GM18858 (cell line): ENCODE data around the gene HMCES.

Experiments
- ATAC-seq: cut with Tn5 transposase; IDR thresholded peaks from one replicate; pipeline ENCODE4 v1.9.1; 2021; ENCODE audit not compliant: unreplicated experiment

Gene HMCES

DNA sequence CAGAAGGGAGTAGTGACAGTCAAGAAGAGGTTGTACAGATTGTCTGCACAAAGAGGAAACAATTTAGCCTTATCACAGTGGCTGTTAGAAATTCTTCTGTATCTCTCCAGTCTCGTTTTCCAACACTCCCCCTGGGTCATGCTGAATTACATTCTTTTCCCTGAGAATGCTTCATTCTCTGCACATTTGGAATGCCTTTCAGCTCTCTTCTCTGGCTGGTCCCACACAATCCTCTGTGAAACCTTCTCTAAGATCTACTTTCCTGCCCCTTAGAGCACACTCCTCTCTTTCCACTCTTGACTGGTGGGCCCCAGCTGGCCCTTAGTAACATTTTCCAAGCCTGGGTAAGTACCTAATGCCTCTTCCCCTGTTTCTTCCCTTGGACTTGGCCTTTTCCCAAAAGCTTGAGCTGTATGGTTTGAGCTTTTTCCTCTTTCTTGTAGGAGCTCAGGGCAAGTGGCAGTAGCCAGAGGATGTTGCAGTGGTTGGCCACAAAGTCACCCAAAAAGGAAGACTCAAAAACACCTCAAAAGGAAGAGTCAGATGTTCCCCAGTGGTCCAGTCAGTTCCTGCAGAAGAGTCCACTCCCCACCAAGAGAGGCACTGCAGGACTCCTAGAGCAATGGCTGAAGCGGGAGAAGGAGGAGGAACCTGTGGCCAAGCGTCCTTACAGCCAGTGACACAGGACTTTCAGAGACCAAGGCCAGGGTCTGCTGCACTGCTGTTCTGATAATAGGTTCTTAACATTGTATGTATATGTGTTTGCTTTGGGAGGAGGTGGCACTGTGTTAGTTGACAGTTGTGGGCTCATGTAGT is 25.7 kb downstream of the HMCES start:
- ATAC-seq: no peak

- no peak for ATAC-seq
These were observed 26.2 kb downstream of the HMCES start for GRCh38 chr3:129304962-129305222.

DNA sequence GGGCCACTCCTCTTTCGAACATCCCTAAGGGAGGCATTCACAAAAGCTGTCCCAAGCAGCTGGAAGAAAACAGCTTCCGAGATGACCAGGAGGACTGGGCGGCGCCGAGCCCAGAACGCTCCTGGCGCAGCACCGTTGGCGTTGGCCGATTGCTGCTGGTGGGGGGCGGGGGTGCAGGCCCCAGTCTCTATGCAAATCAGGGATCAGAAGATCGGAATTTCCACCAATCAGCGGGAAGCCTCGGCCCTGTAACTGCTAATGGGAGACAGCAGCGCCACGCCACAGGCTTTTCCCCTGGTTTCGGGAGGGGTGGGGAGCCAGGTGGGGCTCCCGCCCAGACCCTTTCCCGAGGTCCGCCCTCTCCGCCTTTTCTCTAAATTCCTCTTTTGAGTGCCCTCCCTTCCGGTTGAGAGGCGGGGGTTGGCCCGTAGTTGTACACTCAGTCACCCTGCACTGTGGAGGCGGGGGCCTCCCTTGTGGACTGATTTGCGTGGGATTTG is 27.0 kb downstream of the HMCES start:
- no peak for ATAC-seq

DNA sequence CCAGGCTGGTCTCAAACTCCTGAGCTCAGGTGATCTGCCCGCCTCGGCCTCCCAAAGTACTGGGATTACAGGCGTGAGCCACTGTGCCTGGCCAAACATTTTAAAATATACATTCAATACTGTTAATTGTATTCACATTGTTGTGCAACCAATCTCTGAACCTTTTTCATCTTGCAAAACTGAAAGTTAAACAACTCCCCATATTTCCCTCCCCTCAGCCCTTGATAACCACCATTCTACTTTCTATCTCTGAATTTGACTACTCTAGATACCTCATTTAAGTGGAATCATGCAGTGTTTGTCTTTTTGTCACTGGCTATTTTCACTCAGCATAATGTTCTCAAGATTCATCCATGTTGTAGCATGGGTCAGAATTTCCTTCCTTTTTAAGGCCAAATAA is 30.0 kb downstream of the HMCES start:
- no peak for ATAC-seq

DNA sequence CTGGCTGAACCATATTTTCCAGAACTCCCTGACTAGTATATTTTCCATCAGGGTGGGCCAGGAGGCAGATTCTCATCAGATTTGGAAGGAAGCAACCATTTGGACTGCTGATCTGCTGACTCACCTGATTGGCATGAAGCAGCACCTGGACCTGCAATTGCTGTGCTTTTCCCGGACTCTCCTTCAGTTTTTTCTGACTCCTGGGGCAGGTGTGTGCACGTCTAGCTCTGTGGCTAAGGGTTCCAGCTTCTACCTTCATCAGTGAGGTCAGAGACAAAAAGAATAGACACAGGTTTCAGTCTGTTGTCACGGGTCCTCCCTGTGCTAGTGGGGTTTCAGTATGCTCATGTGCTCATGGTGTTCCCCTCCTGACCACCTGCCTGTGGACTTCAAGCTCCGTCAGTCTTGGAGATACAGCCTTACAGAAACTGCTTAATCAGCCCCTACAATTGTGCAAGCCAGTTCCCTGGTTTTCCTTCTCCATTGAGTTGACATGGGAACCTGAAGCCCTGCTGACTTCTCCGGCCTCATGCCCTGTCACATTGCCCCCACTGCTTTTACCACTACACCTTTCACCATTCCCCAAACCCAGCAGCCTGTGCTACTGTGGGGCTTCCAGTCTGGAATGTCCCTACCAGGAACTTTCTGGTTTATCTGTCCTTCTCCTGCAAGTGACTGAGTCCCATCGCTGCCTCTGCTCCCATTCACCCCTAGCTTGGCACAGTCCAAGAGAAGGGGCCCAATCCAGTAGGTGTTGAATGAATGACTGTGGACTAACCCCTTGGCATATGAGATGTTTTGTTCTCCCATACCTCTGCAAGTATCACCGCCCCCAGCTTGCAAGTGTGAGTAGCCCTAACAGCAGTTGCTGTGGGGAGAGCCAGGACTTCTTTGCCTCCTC is 31.7 kb downstream of the HMCES start:
- no peak for ATAC-seq

DNA sequence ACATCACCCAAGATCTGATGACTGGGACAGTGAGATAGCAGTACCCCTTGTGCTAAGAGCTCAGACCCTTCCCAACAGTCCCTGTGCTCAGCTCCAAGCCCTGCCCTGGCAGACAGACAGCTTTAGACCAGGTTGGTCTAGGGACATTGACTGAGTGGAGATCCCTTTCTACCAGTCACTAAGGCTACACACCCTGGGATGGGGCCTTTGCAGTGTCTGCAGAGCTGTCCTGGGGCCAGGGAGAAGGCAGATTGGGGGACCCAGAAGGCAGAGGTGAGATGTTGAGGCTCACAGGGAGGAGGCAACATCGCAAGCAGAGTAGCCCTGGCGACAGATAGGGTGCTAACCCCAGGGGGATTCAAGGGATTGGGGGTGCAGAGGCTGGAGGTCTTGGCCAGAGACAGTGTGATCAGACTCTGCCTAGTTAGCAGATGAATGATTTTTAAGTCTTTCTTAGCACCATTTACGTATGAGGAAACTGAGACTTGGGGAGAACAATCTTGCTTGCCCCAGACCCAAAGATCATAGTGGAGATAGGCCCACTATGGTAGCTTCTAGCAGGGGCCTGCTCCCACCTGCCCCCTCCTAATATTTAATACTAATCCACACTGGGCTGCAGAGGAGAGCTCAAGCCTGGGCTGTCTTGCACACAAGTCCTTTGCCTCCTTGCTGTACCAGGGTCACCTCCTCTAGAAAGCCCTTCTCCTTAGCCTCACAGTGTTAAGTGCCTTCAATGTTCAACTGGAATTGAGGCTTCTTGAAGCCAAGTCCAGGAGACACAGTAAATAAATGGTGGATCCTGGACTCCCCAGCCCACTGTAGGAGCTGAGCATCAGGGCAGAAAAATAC is 32.6 kb downstream of the HMCES start:
- no peak for ATAC-seq

GRCh38 chr3:129312021-129312639 is 33.5 kb downstream of the HMCES start:
- no peak for ATAC-seq

GRCh38 chr3:129312671-129313414 is 34.2 kb downstream of the HMCES start:
- no peak for ATAC-seq

DNA sequence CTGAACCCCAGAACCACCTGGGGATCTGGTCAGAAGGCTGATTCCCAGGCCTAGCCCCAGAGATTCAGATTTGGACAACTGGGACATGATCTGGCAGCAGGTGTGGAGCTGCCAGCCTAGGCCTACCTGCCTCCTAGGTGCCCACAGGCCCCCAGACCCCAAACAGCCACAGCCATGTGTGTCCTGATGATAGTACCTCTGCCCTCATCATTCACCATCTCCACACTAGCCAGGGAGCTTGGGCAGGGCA is 34.7 kb downstream of the HMCES start:
- no peak for ATAC-seq

DNA sequence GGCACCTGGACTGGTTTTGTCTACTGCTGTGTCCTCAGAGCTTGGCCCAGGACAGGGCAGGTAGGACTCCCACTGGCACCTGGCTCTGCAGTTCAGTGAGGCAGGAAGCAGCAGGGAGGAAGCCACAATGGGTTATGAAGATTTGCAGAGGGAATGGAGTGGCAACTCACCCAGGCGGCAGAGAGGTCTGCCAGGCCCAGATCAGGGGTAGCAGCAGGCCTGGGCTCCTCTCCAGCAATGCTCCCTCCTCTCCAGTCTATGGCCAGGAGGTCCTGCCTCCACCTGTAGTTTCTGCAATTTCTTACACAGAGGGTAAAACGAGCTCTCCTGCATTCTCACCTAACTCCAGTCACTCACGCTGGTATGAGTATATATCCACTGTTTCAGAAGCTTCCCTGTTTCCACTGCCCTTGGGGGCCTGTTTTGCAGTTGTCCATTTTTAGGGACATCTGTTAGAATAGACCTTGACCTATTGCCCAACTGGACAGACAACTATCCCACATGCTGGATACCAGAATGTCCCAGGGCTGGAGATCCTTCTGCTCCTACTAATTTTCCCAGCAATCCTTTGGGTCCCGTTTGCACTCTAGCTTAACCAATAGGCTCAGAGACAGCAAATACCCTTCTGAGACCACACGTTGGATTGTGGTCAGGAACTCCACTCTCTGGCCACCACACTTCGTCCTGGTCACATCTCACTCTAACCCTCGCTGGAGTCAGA is 35.2 kb downstream of the HMCES start:
- no peak for ATAC-seq

DNA sequence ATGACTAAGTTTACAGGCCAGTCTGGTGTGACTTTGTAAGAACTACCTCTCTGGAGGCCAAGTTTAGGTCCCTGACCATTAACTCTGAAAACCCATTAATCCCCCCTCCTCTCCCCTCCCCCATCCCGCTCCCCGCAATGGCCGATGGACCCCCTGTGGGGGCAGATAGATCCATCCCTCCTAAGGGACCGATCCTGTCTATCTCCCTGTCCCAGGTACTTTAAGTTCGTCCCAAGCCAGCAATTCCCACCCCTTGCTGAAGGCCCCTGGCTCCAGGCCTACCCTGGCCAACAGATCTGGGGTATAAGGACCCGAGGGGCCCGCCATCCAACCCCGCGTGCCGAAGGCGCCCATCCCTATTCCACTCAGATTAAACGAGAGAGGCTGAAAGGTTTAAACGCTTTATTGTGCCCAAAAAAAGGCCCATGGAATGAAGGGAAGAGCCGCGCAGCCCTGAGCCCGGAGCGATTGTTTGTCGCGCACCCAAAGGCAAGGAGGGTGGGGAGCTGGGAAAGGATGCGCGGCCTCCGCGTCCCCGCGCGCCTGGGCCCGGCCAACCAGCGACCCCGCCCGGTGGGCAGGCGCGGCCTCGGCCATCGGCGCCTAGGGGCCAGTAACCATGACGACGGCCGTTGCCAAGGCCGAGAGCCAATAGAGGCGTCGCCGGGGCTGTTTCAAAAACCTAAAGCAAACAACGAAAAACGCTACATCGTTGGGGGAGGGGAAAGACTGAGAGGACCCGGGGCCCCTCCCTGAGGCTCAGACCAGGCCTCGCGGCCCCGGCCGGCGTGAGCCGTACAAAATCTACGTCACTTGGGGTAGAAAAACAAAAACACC is 35.9 kb downstream of the HMCES start:
- no peak for ATAC-seq

DNA sequence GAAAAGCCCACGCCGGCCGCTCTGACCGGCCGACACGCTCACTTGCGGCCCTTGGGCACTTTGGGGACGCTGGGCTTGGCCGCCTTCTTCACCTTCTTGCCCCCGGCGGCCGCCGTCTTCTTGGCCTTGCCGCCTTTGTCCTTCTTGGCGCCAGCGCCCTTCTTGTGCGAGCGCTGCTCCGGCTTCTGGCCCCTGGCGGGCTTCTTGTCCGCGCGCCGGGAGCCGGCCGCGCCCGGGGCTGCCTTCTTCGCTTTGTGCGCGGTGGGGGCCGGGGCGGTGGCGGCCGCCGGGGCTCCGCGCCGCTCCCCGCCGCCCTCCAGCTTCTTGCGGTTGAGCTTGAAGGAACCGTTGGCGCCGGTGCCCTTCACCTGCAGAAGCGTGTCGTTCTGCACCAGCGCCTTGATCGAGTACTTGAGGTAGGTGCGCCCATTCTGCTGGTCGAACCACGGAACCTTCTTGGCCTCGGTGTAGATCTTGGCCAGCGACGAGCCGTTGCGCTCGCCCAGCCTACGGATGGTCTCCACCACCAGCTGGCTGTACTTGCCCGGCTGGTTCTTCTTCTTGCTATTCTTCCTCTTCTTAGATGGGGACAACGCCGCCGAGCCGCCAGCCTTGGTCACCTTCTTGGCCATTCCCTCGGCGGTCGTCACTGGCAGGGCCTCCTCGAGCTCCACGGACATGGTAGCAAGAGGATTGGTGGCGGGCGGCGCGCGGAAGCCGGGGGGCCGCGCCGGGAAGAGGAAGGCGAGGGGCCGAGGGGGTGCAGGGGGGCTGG is 36.7 kb downstream of the HMCES start:
- no peak for ATAC-seq

- no peak for ATAC-seq
These were observed 37.3 kb downstream of the HMCES start for GRCh38 chr3:129315998-129316247.

DNA sequence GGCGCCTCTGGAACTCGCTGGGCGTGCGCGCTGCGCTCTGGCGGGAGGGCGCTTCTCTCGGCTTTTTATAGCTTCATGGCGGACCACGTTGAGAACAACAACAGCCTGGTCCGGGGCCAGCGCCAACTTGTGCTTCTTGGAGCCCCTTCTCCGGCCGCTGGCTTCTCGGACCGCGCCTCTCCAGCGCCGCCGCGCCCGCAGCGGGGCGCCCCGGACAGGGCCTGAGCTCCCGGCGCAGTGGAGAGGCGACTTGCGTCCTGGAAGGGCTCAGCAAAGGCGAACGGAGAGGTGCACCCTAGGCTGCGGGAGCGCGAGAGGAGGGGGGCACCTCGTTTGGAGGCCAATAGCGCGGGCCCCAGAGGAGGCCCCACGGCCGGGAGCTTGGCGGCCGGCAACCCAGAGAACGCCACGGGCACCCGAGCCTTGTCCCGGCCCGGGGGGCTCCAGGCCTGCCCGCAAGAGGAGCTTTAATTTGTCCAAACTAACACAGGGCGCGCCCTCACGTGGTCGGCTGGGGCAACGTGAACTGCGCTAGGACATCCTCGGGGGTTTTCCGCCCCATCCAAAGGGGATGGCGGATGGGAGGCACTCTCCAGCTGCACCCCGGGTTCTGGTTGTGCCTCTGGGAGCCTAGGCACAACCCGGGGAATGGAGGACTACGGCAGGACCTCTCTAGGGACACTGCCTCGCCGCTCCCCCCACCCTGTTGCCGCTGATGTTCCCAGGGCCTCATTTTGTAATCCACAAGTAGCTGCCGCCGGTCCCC is 37.8 kb downstream of the HMCES start:
- no peak for ATAC-seq

DNA sequence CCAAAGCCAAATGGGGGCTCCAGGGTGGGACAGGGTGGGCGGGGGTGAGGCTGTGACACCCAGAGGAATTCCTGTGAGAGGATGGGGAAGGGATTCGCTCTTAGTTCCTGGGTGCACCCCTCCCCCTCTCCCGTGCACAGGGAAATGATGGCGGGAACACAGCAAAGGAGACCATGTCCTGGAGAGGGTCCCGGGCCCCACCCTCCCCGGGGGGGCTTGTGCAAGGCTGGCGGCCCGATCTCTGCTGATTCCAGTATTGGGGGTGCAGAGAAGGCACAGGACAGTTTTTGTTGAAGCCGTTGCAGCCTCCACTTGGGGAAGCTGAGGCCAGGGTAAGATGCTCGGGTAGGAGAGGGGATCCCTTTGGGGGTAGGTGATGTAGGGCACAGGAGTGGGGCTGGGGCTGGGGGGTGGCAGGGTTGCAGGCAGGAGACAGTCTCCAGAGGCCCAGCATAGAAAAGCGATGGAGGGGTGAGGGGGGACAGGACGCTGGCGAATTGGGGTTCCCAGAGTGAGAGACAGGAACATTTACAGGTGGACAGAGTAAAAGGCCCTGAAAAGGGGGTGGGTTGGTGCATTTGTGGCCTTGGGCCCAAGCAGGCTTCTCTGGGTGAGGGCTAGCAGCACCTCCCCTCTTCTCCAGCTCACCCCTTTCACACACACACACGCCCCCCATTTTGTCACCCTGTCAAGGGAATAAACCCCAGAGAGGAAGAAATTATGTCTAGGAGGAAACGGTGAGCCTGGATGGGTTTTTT is 38.5 kb downstream of the HMCES start:
- ATAC-seq: no peak

DNA sequence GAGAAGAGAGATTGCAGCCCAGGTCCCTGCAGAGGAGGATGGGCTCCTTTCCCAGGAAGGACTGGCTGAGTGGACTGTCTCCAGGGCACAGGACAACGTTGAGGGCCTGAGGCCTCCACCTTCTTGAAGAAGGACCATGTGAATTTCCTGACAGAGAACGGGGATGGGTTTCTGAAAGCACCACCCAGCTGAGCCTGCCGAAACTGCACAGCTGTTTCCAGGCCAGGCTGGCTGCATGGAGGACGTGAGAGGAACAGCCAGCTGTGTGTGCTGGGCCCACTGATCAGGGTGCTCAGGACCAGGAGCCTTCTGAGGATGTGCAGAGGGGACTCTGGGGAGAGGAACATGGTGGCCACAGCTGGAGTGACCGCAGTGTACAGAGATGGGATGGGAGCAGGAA is 39.2 kb downstream of the HMCES start:
- no peak for ATAC-seq

DNA sequence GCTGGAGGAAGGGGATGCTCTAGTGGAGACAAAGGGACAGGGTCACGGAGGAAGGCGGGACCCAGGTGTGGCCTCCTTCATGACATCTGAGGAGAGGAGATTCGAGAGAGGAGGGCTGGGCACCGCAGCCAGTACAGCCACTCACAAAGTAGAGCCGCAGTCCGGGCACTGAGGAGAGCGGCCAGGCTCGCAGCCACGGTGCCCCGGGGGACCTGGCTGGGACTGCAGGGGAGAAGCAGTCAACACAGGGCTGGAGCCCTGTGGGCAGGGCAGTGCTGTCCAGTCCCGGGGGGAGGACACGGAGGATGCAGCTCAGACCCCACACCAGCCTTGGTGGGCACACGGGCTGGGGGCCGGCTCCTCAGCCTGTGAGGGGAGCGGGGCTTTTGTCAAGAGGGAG is 40.3 kb downstream of the HMCES start:
- no peak for ATAC-seq
